RWPE2 (cell line): ENCODE results near the gene IL17REL.

ENCODE experiments used
- ATAC-seq: fragments of 200-7000 bp; cut with Tn5 transposase; 3 replicates; pipeline ENCODE4 v1.9.1; 2021; ENCODE audit warnings: low read depth
- DNase-seq: peaks from one replicate; pipeline ENCODE4 v3.0.0-alpha.2; 2020; ENCODE audit warnings: low spot score
- H3K27ac ChIP-seq: fragments of 450-650 bp; 2 replicates; pipeline ENCODE4 v1.5.1; 2017; ENCODE audit warnings: mild to moderate bottlenecking; ENCODE audit not compliant: poor library complexity, severe bottlenecking
- H3K27me3 ChIP-seq: fragments of 250-450 bp; sonication (Bioruptor Pico); 2 replicates; pipeline ENCODE4 v1.5.1; 2021; ENCODE audit warnings: mild to moderate bottlenecking, moderate library complexity; ENCODE audit not compliant: insufficient read depth, poor library complexity, severe bottlenecking
- H3K36me3 ChIP-seq: fragments of 250-450 bp; sonication (Bioruptor Pico); 2 replicates; pipeline ENCODE4 v1.5.1; 2020; ENCODE audit warnings: low read depth, mild to moderate bottlenecking, moderate library complexity
- H3K4me1 ChIP-seq: fragments of 250-450 bp; sonication (Bioruptor Pico); 2 replicates; pipeline ENCODE4 v1.5.1; 2021; ENCODE audit warnings: mild to moderate bottlenecking, moderate library complexity; ENCODE audit not compliant: insufficient read depth, poor library complexity, severe bottlenecking
- H3K4me3 ChIP-seq: fragments of 250-450 bp; sonication (Bioruptor Pico); 2 replicates; pipeline ENCODE4 v1.5.1; 2021; ENCODE audit warnings: mild to moderate bottlenecking, moderate library complexity; ENCODE audit not compliant: severe bottlenecking
- H3K9me3 ChIP-seq: fragments of 250-450 bp; sonication (Bioruptor Pico); 2 replicates; pipeline ENCODE4 v1.5.1; 2021; ENCODE audit warnings: mild to moderate bottlenecking, moderate library complexity; ENCODE audit not compliant: severe bottlenecking
- CTCF ChIP-seq: fragments of 450-650 bp; IDR thresholded peaks from one replicate; pipeline ENCODE4 v1.5.1; 2017; ENCODE audit warnings: mild to moderate bottlenecking, moderate library complexity; ENCODE audit not compliant: poor library complexity, severe bottlenecking

Gene IL17REL

GRCh38 chr22:50045211-50046018 is 32.9 kb upstream of the IL17REL start:
- ATAC-seq = no peak
- Histone ChIP-seq H3K4me3 (no peak overlapping the region), H3K36me3 (no peaks in the 10 kb centered on the region), H3K4me1 (no peaks in the 10 kb centered on the region), H3K27ac (no peak overlapping the region), H3K27me3 (no peaks in the 10 kb centered on the region), H3K9me3 (no peaks in the 10 kb centered on the region)
- TF ChIP-seq CTCF = no peak
- DNase-seq = no peak

GRCh38 chr22:50044485-50045118 is 32.0 kb upstream of the IL17REL start:
- Histone ChIP-seq H3K27me3 (no peaks in the 10 kb centered on the region), H3K4me3 (no peak overlapping the region)

GRCh38 chr22:50041361-50042065 is 28.9 kb upstream of the IL17REL start:
- Histone ChIP-seq H3K27me3 (no peaks in the 10 kb centered on the region), H3K27ac (no peak overlapping the region), H3K9me3 (peaks cover 2% of the 10 kb centered on the region), H3K4me1 (no peaks in the 10 kb centered on the region), H3K4me3 (no peak overlapping the region), H3K36me3 (no peaks in the 10 kb centered on the region)
- DNase-seq (no peak), ATAC-seq (no peak)
- TF ChIP-seq CTCF = no peak

More at GRCh38 chr22:50044485-50045118, 32.0 kb upstream of the IL17REL start:
- no peaks in the 10 kb centered on the region for H3K9me3 ChIP-seq
- ATAC-seq (no peak), DNase-seq (no peak)
- H3K36me3 ChIP-seq = no peaks in the 10 kb centered on the region
- H3K4me1 ChIP-seq = no peaks in the 10 kb centered on the region
- TF ChIP-seq CTCF = no peak
- no peak overlapping the region for H3K27ac ChIP-seq

- DNase-seq = no peak
- Histone ChIP-seq H3K9me3 (peaks cover 2% of the 10 kb centered on the region), H3K27ac (no peak overlapping the region), H3K4me3 (no peak overlapping the region), H3K27me3 (no peaks in the 10 kb centered on the region), H3K36me3 (no peaks in the 10 kb centered on the region), H3K4me1 (no peaks in the 10 kb centered on the region)
- TF ChIP-seq CTCF = no peak
- no peak for ATAC-seq
Measured at GRCh38 chr22:50040717-50041116, 28.2 kb upstream of the IL17REL start.
